Aorta (tissue), 5 donors: ENCODE results near the gene OR2D2. TPM values are rescaled to one million over a fixed set of nuclear protein-coding genes. Genes with fewer than 3 reads are reported as not detected.

Experiments used
- ATAC-seq: fragments of 200-7000 bp; cut with Tn5 transposase; one replicate; pipeline ENCODE4 v1.9.1; 2022; ENCODE audit warnings: moderate library complexity; ENCODE audit not compliant: low FRiP score
- DNase-seq, 2 donors: peaks; one replicate each; pipeline ENCODE4 v3.0.0-alpha.2; 2020
- H3K27ac ChIP-seq, 2 donors: one replicate each; pipeline ENCODE4 v1.5.1; 2013; ENCODE audit warnings: low read length in 2 of 2, mild to moderate bottlenecking in 2 of 2, moderate library complexity in 2 of 2, control low read depth in 1 of 2, inconsistent platforms in 1 of 2, low read depth in 1 of 2
- H3K27me3 ChIP-seq, 2 donors: one replicate each; pipeline ENCODE4 v1.6.1; 2013; ENCODE audit warnings: control low read depth in 1 of 2, low read length in 1 of 2, mild to moderate bottlenecking in 1 of 2, moderate library complexity in 1 of 2; ENCODE audit not compliant: insufficient read depth in 2 of 2, control insufficient read depth in 1 of 2
- H3K36me3 ChIP-seq, 2 donors: one replicate each; pipeline ENCODE4 v1.6.1; 2013; ENCODE audit warnings: control low read depth in 1 of 2, low read length in 1 of 2, mild to moderate bottlenecking in 1 of 2; ENCODE audit not compliant: insufficient read depth in 2 of 2, control insufficient read depth in 1 of 2
- H3K4me1 ChIP-seq, 2 donors: one replicate each; pipeline ENCODE4 v1.6.1; 2013; ENCODE audit warnings: low read length in 2 of 2, control low read depth in 1 of 2, mild to moderate bottlenecking in 1 of 2, moderate library complexity in 1 of 2; ENCODE audit not compliant: insufficient read depth in 2 of 2, control insufficient read depth in 1 of 2
- H3K4me3 ChIP-seq, 2 donors: one replicate each; pipeline ENCODE4 v1.5.1; 2013; ENCODE audit warnings: low read length in 2 of 2, control low read depth in 1 of 2, mild to moderate bottlenecking in 1 of 2
- H3K9me3 ChIP-seq: one replicate; pipeline ENCODE4 v1.6.1; 2013; ENCODE audit warnings: mild to moderate bottlenecking, low read length; ENCODE audit not compliant: control insufficient read depth
- intact Hi-C, 2 donors: fragments of 100-400 bp; cut with DNase I; formaldehyde crosslinking; loops; one replicate each; pipeline versions ENCODE4 v1.14.2 to v1.15.0; 2022
- polyA plus RNA-seq, 2 donors: library from polyadenylated mRNA; stranded (reverse); fragments of 200-250 nt; gene quantifications; one replicate each; pipeline ENCODE4 v1.2.3, GENCODE V29; 2013
- total RNA-seq, 2 donors: library from RNA; stranded (reverse); fragmentation: NEBNext Ultra II Directional; extraction: Animal tissue kit (Norgen Biotek cat#: 25700); gene quantifications; one replicate each; pipeline ENCODE4 v1.2.1, GENCODE V29; 2021
- donor health status: healthy with polysubstance abuse.
- donor health status: Bipolar disorder and iron deficiency.
- donor health status: DM: no; HTN: no; CAD: no.
- donor health status: DM: no; HTN: no; CAD: no.
- donor health status: DM: yes; HTN: yes; CAD: no.

The OR2D2 gene
- total and polyA plus RNA-seq, 4 donors, result not detected

GRCh38 chr11:6841694-6842093, 50.6 kb downstream of the OR2D2 start:
- Histone ChIP-seq H3K4me1 (no peaks in the 10 kb centered on the region), H3K4me3 (no peak overlapping the region), H3K27me3 (no peaks in the 10 kb centered on the region), H3K9me3 (peaks cover 2% of the 10 kb centered on the region), H3K27ac (no peak overlapping the region), H3K36me3 (no peaks in the 10 kb centered on the region)
- ATAC-seq, result no peak
- no peak for DNase-seq
- intact Hi-C loops, result no loop called here

Other genes starting within 250 kb of the OR2D2 start
- 10 to 100 TPM; 60.8 to 64.4 TPM for gene DCHS1, start 236.7 kb downstream of the OR2D2 start, total RNA-seq
- gene DCHS1, start 236.7 kb downstream of the OR2D2 start, polyA plus RNA-seq, result 10 to 100 TPM in 1 of 2 donors, 1 to 10 TPM in 1; 1.4 to 12.4 TPM
- gene MRPL17, start 209.2 kb downstream of the OR2D2 start, total RNA-seq, result 10 to 100 TPM; 27.5 to 30.1 TPM
- gene MRPL17, start 209.2 kb downstream of the OR2D2 start, polyA plus RNA-seq, result 10 to 100 TPM; 19.3 to 22.8 TPM
- gene OR2AG2, start 120.5 kb downstream of the OR2D2 start, total RNA-seq, result under 1 TPM in 1 of 2 donors, not detected in 1; 0.10 TPM
- not detected for gene OR2AG2, start 120.5 kb downstream of the OR2D2 start, polyA plus RNA-seq
- gene OR2AG1, start 109.5 kb downstream of the OR2D2 start, total RNA-seq, result not detected
- not detected for gene OR2AG1, start 109.5 kb downstream of the OR2D2 start, polyA plus RNA-seq
- under 1 TPM in 1 of 2 donors, not detected in 1; 0.26 TPM for gene OR6A2, start 92.8 kb downstream of the OR2D2 start, total RNA-seq
- gene OR6A2, start 92.8 kb downstream of the OR2D2 start, polyA plus RNA-seq, result not detected
- not detected for gene OR10A5, start 46.8 kb downstream of the OR2D2 start, total RNA-seq
- gene OR10A5, start 46.8 kb downstream of the OR2D2 start, polyA plus RNA-seq, result not detected
- gene OR10A2, start 29.4 kb downstream of the OR2D2 start, total RNA-seq, result not detected
- under 1 TPM in 1 of 2 donors, not detected in 1; 0.13 TPM for gene OR10A2, start 29.4 kb downstream of the OR2D2 start, polyA plus RNA-seq
- gene OR10A4, start 15.9 kb downstream of the OR2D2 start, total RNA-seq, result not detected
- not detected for gene OR10A4, start 15.9 kb downstream of the OR2D2 start, polyA plus RNA-seq
- not detected for gene OR2D3, start 28.5 kb upstream of the OR2D2 start, total RNA-seq
- not detected for gene OR2D3, start 28.5 kb upstream of the OR2D2 start, polyA plus RNA-seq
- 1 to 10 TPM in 1 of 2 donors, under 1 TPM in 1; 0.93 to 2.0 TPM for gene ZNF215, start 33.9 kb upstream of the OR2D2 start, total RNA-seq
- under 1 TPM in 1 of 2 donors, not detected in 1; 0.61 TPM for gene ZNF215, start 33.9 kb upstream of the OR2D2 start, polyA plus RNA-seq
- gene ZNF214, start 127.8 kb upstream of the OR2D2 start, total RNA-seq, result 1 to 10 TPM; 1.5 to 2.4 TPM
- 1 to 10 TPM in 1 of 2 donors, under 1 TPM in 1; 0.38 to 1.2 TPM for gene ZNF214, start 127.8 kb upstream of the OR2D2 start, polyA plus RNA-seq
- under 1 TPM in 1 of 2 donors, not detected in 1; 0.10 TPM for gene NLRP14, start 128.0 kb upstream of the OR2D2 start, total RNA-seq
- under 1 TPM in 1 of 2 donors, not detected in 1; 0.05 TPM for gene NLRP14, start 128.0 kb upstream of the OR2D2 start, polyA plus RNA-seq
- not detected for gene RBMXL2, start 196.5 kb upstream of the OR2D2 start, total RNA-seq
- gene RBMXL2, start 196.5 kb upstream of the OR2D2 start, polyA plus RNA-seq, result not detected